ENCODE measurements around the gene PEA15.

- TF ChIP-seq CTCF (IDR thresholded peaks at IDR 0.05) (no peak), REST (IDR thresholded peaks at IDR 0.05; ENCODE audit: insufficient read depth in 1 of 2, low read depth in 2 of 2, low read length in 1 of 2) (no peak), SIN3A (IDR thresholded peaks at IDR 0.05; ENCODE audit: borderline replicate concordance, insufficient read depth, low read depth, low read length) (no peak), POLR2AphosphoS5 (IDR thresholded peaks at IDR 0.05; ENCODE audit: low read depth, low read length) (no peak)
These were observed 21.9 kb downstream of the PEA15 start for GRCh38 chr1:160227034-160227433.
